ENCODE measurements around the gene SLC10A7. TPM values are rescaled to one million over a fixed set of nuclear protein-coding genes. Genes with fewer than 3 reads are reported as not detected.
A peak's percentile ranks its signal among the peaks of the same experiment; 100 is the strongest.

The SLC10A7 gene
- total RNA-seq, 1 donor from 2014 or later: 4.4 TPM

GRCh38 chr4:146335763-146336409 is 185.9 kb downstream of the SLC10A7 start:
- no peak for ATAC-seq
- DNase-seq (ENCODE audit: missing footprints): no peak
- intact Hi-C loops (cut with DNase I): loop anchor here (5.0 kb wide), 1 partner anchor 581 kb away; no protein-coding TSS in a partner anchor

GRCh38 chr4:146334862-146335449 is 186.8 kb downstream of the SLC10A7 start:
- intact Hi-C loops (cut with DNase I): loop anchor here (5.0 kb wide), 1 partner anchor 582 kb away; no protein-coding TSS in a partner anchor
- DNase-seq (ENCODE audit: missing footprints) (no peak), ATAC-seq (no peak)

- intact Hi-C loops (cut with DNase I): no loop called here
- no peak for ATAC-seq
- DNase-seq (ENCODE audit: missing footprints): no peak
Observed at GRCh38 chr4:146333895-146334262, 187.9 kb downstream of the SLC10A7 start.

- ATAC-seq (no peak), DNase-seq (ENCODE audit: missing footprints) (no peak)
- intact Hi-C loops (cut with DNase I): no loop called here
Observed at GRCh38 chr4:146333187-146333894, 188.4 kb downstream of the SLC10A7 start.

GRCh38 chr4:146330392-146330791 is 191.3 kb downstream of the SLC10A7 start:
- intact Hi-C loops (cut with DNase I): no loop called here
- ATAC-seq: no peak
- DNase-seq (ENCODE audit: missing footprints): no peak

GRCh38 chr4:146329050-146329716 is 192.6 kb downstream of the SLC10A7 start:
- DNase-seq (ENCODE audit: missing footprints) (no peak), ATAC-seq (no peak)
- intact Hi-C loops (cut with DNase I): no loop called here

- ATAC-seq (no peak), DNase-seq (ENCODE audit: missing footprints) (peak; percentile 43)
Observed at GRCh38 chr4:146327859-146328650, 193.7 kb downstream of the SLC10A7 start.

GRCh38 chr4:146318894-146319293 is 202.8 kb downstream of the SLC10A7 start:
- intact Hi-C loops (cut with DNase I): no loop called here
- ATAC-seq (no peak), DNase-seq (ENCODE audit: missing footprints) (no peak)

More at GRCh38 chr4:146327859-146328650, 193.7 kb downstream of the SLC10A7 start:
- intact Hi-C loops (cut with DNase I): no loop called here

GRCh38 chr4:146317783-146318182 is 204.0 kb downstream of the SLC10A7 start:
- intact Hi-C loops (cut with DNase I): no loop called here
- no peak for ATAC-seq

GRCh38 chr4:146315184-146315583 is 206.6 kb downstream of the SLC10A7 start:
- intact Hi-C loops (cut with DNase I): no loop called here
- ATAC-seq (no peak), DNase-seq (ENCODE audit: missing footprints) (no peak)

More at GRCh38 chr4:146317783-146318182, 204.0 kb downstream of the SLC10A7 start:
- no peak for DNase-seq (ENCODE audit: missing footprints)

GRCh38 chr4:146311238-146311970 is 210.3 kb downstream of the SLC10A7 start:
- intact Hi-C loops (cut with DNase I): no loop called here
- no peak for ATAC-seq
- no peak for DNase-seq (ENCODE audit: missing footprints)

GRCh38 chr4:146310319-146311021 is 211.3 kb downstream of the SLC10A7 start:
- DNase-seq (ENCODE audit: missing footprints) (no peak), ATAC-seq (no peak)
- intact Hi-C loops (cut with DNase I): no loop called here

GRCh38 chr4:146308951-146309350 is 212.8 kb downstream of the SLC10A7 start:
- DNase-seq (ENCODE audit: missing footprints) (no peak), ATAC-seq (no peak)
- intact Hi-C loops (cut with DNase I): no loop called here

GRCh38 chr4:146302822-146303221 is 218.9 kb downstream of the SLC10A7 start:
- DNase-seq (ENCODE audit: missing footprints) (no peak), ATAC-seq (no peak)
- intact Hi-C loops (cut with DNase I): no loop called here

- ATAC-seq (no peak), DNase-seq (ENCODE audit: missing footprints) (no peak)
- intact Hi-C loops (cut with DNase I): no loop called here
Observed at GRCh38 chr4:146299607-146300006, 222.1 kb downstream of the SLC10A7 start.

GRCh38 chr4:146294776-146295175 is 227.0 kb downstream of the SLC10A7 start:
- intact Hi-C loops (cut with DNase I): no loop called here
- ATAC-seq: no peak
- no peak for DNase-seq (ENCODE audit: missing footprints)

GRCh38 chr4:146292508-146292907 is 229.2 kb downstream of the SLC10A7 start:
- ATAC-seq (no peak), DNase-seq (ENCODE audit: missing footprints) (no peak)
- intact Hi-C loops (cut with DNase I): no loop called here
